22Rv1 (cell line): ENCODE data around the gene LRIG1.

Experiments
- ZFX ChIP-seq: fragments of 450-650 bp; IDR thresholded peaks from 2 replicates; pipeline ENCODE4 v1.6.1; 2017; ENCODE audit warnings: antibody characterized with exemption, borderline replicate concordance
- TF ChIP-seq, protein P1 (sequence below): fragments of 450-650 bp; IDR thresholded peaks from 2 replicates; pipeline ENCODE4 v1.5.1; 2017; ENCODE audit warnings: mild to moderate bottlenecking

DNA sequence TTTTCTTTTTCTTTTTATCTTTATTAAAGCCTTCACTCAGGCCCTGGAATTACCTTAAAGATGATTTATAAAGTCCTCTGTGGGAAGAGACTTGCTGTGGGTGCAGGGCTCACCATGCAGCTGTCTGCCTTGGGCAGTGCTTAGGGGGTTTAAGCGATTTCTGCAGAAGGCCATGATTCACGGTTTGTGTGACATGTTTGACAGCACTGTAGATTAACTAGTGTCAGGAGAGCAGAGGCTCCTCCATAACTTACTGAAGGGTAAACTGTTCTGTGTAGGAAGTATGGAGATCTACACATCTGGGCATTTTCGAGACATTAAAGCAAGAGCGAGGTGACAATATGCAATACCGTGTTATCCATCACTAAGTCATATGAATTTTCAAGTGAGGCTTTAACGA lies 137.7 kb downstream of the LRIG1 start:
- TF ChIP-seq, protein P1, sequence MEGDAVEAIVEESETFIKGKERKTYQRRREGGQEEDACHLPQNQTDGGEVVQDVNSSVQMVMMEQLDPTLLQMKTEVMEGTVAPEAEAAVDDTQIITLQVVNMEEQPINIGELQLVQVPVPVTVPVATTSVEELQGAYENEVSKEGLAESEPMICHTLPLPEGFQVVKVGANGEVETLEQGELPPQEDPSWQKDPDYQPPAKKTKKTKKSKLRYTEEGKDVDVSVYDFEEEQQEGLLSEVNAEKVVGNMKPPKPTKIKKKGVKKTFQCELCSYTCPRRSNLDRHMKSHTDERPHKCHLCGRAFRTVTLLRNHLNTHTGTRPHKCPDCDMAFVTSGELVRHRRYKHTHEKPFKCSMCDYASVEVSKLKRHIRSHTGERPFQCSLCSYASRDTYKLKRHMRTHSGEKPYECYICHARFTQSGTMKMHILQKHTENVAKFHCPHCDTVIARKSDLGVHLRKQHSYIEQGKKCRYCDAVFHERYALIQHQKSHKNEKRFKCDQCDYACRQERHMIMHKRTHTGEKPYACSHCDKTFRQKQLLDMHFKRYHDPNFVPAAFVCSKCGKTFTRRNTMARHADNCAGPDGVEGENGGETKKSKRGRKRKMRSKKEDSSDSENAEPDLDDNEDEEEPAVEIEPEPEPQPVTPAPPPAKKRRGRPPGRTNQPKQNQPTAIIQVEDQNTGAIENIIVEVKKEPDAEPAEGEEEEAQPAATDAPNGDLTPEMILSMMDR = no peak
- no peak for TF ChIP-seq ZFX
